ENCODE data around the gene SHC1. TPM values are rescaled to one million over a fixed set of nuclear protein-coding genes. Genes with fewer than 3 reads are reported as not detected.

The SHC1 gene
- total RNA-seq, 2 donors from 2014 or later, result 95.3 to 108 TPM

- no peak for ATAC-seq
- intact Hi-C loops (cut with DNase I, micrococcal nuclease), result loop anchor here in 1 of 2 donors (10.0 kb wide), 1 partner anchor 46 kb away; the partner anchor contains the start of gene PYGO2
- DNase-seq, result no peak
Observed at GRCh38 chr1:155011004-155011416, 40.5 kb upstream of the SHC1 start.

GRCh38 chr1:155010211-155010918 is 39.8 kb upstream of the SHC1 start:
- intact Hi-C loops (cut with DNase I, micrococcal nuclease), result loop anchor here in 1 of 2 donors (10.0 kb wide), 1 partner anchor 46 kb away; the partner anchor contains the start of gene PYGO2
- DNase-seq, result peak in 1 of 2 donors; percentile 42
- ATAC-seq, result no peak

- DNase-seq (no peak), ATAC-seq (no peak)
- intact Hi-C loops (cut with DNase I, micrococcal nuclease), result loop anchor here in 1 of 2 donors (10.0 kb wide), 1 partner anchor 45 kb away; the partner anchor contains the start of gene PYGO2
Observed at GRCh38 chr1:155009742-155010141, 39.2 kb upstream of the SHC1 start.

DNA sequence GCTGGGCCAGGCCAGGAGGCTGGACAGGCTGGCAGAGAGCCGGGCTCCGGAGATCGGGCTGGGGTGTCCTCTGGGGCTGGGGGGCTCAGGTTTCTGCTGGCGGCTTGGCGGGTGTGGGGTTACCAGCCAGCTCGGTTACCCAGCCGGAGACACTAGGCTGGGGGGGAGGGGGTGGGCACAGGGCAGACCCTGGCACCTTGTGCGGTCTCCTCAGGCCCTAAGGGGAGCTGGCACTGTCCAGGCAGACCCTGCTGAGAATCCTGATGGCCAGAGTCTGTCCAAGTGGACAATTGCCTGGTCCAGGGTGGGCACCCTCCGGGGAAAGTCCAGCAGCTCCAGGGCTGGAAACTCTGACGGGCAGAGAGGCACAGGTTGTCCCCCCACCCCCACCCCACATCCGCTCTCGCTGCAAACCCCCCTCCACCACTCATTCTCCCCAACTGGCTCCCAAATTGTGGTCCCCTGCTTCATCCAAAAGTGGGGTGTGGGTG is 38.7 kb upstream of the SHC1 start:
- no peak for DNase-seq
- ATAC-seq, result no peak
- intact Hi-C loops (cut with DNase I, micrococcal nuclease), result no loop called here

DNA sequence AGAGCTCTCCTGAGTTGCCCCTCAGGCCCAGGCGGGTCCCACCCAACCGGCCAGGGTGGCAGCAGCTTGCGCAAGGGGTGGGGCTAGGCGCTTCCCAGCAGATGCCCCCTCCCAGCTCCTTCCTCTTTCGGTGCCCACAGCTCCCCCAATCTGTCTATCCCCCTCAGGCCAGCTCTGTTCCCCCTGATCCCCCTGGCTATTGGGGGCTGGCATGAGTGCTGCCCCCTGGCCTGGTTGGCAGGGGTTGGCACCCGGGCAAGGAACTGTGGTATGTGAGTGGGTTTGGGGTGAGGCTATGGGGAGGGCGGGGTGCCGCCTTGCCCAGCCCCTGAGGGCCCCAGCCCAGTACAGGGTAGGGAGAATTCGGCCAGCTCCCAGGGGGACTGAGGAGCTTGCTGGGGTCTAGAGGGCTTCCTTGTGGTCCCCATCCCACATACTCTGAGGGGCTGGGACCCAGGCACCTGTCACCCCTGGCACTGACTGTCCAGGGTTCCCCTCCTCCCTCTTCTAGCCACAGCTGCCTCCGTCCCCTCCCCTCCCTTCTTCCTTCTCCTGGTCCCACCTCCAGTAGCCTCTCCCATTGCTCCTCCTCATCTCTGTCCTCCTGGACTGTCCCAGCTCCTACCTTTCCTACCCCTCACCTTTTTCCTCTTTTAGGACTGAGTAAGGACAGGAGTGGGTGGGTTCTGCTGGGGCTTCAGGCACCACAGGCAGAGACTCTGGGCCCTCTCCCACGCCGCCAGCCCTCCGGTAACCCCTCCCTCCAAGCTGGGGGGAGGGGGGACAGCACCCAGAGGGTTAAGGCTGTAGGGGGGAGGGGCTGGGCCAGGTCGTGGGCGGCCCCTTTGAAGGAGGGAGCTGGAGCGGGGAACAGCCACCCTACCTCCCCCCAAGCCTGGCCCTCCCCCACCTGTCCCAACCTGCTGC is 37.7 kb upstream of the SHC1 start:
- intact Hi-C loops (cut with DNase I, micrococcal nuclease), result no loop called here
- DNase-seq, result peak; percentile 63 to 81
- ATAC-seq, result peak; percentile 39

- ATAC-seq, result peak; percentile 56
- intact Hi-C loops (cut with DNase I, micrococcal nuclease), result no loop called here
- peak; percentile 81 to 94 for DNase-seq
Observed at GRCh38 chr1:155007251-155007828, 36.8 kb upstream of the SHC1 start.

GRCh38 chr1:155006601-155007101 is 36.1 kb upstream of the SHC1 start:
- DNase-seq (peak; percentile 22 to 47), ATAC-seq (no peak)
- intact Hi-C loops (cut with DNase I, micrococcal nuclease), result no loop called here

- ATAC-seq (peak; percentile 20), DNase-seq (peak; percentile 88 to 90)
- intact Hi-C loops (cut with DNase I, micrococcal nuclease), result no loop called here
Observed at GRCh38 chr1:155005076-155006011, 34.8 kb upstream of the SHC1 start.

DNA sequence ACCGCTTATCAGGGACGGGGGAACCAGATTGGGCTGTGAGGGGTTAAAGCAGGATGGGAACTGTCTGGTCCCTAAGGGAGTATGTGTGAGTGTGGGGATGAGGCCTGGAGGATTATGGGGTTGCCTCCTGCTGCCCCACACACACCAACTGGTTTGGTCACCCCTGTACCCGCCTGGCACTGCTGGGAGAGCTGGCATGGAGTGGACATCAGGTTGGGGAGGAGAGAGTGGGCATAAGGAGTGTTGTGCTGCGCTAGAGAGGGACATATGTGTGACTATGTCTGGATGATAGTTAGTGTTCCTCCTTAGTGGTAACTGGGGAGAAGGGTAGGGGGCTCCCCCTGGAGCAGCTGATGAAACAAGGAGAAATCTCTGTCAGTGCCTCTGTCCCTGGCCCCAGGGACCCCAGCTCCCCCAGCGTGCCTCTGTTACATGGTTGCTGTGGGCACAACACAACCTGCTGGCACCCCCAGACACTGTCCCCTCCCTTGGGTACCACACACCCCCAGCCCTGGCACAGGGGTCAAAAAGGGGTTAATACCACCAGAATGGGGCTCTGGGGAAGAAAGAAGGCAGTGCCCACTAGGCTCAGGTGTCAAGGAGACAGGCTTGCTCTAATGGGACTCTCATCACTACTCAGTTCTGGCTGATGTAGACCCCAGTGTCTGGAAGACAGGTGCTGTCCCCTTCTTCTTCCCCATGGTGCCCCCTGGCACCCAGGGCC is 34.0 kb upstream of the SHC1 start:
- ATAC-seq (no peak), DNase-seq (peak; percentile 34 to 48)
- intact Hi-C loops (cut with DNase I, micrococcal nuclease), result no loop called here

DNA sequence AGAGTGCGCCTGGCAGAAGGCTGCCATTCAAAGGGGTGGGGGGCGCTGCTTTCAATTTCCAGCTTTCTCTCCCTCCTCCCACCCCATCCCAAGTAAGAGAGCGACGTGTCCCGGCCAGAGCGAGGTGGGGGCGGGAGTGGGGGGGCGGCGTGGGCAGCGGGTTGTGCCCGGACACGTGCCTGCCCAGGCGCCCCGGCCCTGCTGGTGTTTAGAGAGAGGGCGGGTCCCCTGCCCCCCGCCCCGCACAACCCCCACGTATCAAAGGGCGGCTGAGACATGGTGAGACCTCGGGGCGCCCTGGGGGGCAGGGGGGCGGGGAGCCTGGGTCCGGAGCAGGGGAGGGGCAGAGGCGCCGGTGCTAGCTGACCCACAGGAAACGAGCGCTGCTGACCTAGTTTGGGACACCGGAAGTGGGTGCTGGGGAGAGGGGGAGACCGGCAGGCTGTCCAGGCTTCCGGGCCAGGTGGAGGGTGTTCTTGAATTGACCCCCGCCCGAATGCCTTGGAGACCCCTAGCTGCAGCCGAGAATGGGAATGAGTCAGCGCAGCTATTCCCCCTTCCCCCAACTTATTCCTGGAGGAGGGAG is 33.3 kb upstream of the SHC1 start:
- ATAC-seq (peak; percentile 0), DNase-seq (peak; percentile 76 to 88)
- intact Hi-C loops (cut with DNase I, micrococcal nuclease), result no loop called here

DNA sequence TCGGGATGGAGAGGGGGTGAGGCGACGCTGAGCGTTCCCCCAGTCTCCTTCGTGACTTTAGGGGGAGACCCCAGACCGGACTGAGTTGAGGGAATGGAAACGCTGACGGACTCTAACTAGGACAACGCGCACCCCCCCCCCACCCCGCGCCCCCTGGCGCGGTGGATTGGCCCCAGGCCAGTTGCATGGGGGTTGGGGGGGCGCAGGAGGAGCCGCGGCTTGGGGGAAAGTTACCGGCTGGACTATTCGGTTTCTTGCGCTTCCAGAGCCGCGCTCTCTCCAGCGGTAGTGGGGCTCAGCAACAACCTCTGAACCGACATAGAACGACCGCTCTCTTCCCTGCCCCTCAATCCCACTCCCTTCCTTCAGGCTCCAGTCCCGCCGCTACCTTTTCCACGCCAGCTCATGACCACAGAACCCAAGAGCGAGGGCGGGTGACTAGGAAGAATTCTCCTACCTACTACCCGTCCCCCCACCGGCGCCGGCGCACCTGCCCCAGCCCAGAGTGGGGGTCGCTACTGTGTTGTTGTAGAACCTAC is 32.7 kb upstream of the SHC1 start:
- intact Hi-C loops (cut with DNase I, micrococcal nuclease), result no loop called here
- DNase-seq, result peak in 1 of 2 donors; percentile 59
- ATAC-seq, result no peak

- ATAC-seq (peak; percentile 9), DNase-seq (peak; percentile 63 to 75)
- intact Hi-C loops (cut with DNase I, micrococcal nuclease), result no loop called here
Observed at GRCh38 chr1:155002464-155003226, 32.1 kb upstream of the SHC1 start, which contains the start of gene ZBTB7B. Gene ZBTB7B (plus strand): TSS chr1:155002802. CDS start chr1:155014661, 11,859 bp downstream.

GRCh38 chr1:155001675-155002463 is 31.3 kb upstream of the SHC1 start:
- peak; percentile 63 for ATAC-seq
- intact Hi-C loops (cut with DNase I, micrococcal nuclease), result no loop called here
- DNase-seq, result peak; percentile 100

DNA sequence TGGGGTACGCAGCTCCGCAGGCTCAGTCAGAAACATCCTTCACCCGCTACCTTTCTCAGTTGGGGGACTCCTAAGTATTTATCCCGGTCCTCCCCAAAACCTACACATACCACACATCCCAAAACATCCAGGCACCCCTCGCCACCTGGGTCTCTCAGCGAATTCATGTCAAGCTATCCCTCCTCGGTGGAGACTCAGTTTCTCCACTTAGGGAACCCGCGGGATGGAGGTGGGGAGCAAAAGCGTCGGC is 30.8 kb upstream of the SHC1 start:
- intact Hi-C loops (cut with DNase I, micrococcal nuclease), result no loop called here
- no peak for ATAC-seq

GRCh38 chr1:155000726-155001424 is 30.3 kb upstream of the SHC1 start:
- peak; percentile 96 to 98 for DNase-seq
- ATAC-seq, result peak; percentile 57
- intact Hi-C loops (cut with DNase I, micrococcal nuclease), result no loop called here

More for the DNA sequence above, 30.8 kb upstream of the SHC1 start:
- DNase-seq, result no peak

All from left colon (tissue), 2 donors.